Renal cortical epithelial cell (primary cell): ENCODE data around the gene APH1A. TPM values are rescaled to one million over a fixed set of nuclear protein-coding genes. Genes with fewer than 3 reads are reported as not detected.
"Not testable (repeated sequence)": the region's sequence is repeated elsewhere in the genome, so short reads cannot be mapped to it uniquely, and the experiment has no call there.

Source experiments
- DNase-seq: peaks from one replicate; pipeline ENCODE4 v3.0.0-alpha.2; 2011; ENCODE audit warnings: low read depth
- total RNA-seq: library from RNA; depleted of rRNA; stranded (reverse); fragments of >200 nt; gene quantifications from 2 replicates; pipeline ENCODE4 v1.2.3, GENCODE V29; 2014

The APH1A gene
- 70.0 and 126 TPM in 2 replicates for total RNA-seq

DNA sequence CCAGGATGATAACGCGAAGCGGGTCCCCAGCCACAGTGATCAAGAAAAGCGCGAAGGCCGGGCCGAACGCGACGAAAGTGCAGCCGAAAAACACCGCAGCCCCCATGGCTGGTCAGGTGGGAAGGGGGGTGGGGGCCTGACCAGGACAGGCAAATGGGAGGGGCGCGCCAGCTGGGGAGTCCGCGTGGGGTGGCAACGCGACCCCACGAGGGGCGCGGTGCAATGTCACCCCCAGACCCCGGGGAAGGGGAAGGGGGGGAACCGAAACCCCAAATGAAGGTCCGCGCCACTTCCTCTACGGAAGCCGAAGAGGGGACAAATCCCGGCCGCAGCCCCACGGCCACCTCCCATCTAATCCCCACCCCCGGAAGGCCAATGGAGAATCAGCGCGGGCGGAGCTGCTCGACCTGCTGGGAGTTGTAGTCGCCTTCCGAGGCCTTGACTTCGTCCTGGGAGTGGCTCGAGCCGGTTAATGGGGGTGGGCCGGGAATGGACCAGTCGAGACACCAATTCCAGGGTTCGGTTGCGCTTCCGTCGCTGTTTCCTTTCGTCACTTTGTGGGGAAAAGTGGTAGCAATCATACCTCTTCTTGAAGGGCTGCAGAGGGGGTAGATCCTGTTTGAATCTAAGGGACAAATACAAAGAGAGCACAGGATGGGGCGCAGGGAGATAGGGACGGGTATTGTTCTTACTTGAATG, at the start of gene APH1A:
Gene APH1A (minus strand): TSS at position 312 of the 699 bp plus-strand sequence. CDS start 206 bp downstream, at position 106.
- DNase-seq = peak; percentile 91

DNA sequence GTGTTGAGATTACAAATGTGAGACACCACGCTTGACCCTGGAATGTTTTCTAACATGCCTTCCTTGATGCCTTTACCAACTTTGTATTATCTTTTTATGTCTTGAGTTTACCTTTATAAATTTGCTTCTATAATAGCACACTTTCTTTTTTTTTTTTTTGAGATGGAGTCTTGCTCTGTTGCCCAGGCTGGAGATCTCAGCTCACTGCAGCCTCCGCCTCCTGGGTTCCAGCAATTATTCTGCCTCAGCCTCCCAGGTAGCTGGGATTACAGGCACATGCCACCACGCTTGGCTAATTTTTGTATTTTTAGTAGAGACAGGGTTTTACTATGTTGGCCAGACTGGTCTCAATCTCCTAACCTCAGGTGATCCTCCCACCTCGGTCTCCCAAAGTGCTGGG, 45.9 kb upstream of the APH1A start:
- not testable (repeated sequence) for DNase-seq

DNA sequence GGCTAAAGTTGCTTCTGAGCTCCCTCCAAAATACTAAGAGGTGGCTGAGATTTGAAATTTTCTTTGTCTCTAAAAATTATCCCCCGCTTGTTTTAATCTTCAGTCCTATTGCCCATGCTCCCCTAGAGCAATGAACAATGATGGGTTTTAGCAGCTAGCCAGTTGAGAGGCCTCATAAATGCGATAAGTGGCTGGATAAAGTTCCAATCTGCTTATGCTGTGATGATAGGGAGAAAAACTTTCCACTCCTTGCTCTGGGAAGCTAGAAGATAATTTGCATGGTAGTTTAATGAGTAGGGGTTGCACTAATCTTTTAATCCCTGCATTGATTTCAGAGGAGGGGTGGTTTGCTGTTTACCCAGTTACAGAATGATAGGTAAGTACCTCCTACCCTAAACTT, 42.9 kb upstream of the APH1A start:
- no peak for DNase-seq

DNA sequence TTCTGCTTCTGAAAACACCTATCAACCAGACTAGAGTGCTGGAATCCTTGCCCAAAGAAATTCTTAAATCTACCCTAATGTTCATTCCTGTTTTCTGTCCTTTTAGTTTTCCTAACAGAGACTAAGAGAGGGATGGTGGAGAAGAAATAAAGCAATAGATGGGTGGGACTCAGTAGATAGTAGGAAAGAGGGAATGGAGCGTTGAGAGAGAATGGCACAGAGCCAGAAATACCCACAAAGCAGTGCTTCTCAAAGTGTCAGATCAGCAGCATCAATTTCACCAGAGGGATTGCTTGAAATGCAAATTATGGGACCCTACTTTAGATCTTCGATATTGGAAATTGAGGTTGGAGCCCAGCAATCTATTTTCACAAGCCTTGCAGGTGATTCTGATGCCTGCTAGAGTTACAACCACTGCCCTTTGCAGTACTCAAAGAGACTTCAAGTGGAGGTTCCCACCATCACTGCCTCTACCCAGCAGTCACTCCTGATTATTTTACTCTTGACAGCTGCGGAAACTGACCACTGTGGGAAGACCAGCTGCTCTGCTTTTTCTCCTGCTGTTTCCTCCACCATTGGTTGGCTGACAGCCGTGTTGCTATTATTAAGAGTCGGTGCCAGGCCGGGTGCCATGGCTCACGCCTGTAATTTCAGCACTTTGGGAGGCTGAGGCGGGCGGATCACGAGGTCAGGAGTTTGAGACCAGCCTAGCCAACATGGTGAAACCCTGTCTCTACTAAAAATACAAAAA, 41.1 kb upstream of the APH1A start:
- DNase-seq = no peak

DNA sequence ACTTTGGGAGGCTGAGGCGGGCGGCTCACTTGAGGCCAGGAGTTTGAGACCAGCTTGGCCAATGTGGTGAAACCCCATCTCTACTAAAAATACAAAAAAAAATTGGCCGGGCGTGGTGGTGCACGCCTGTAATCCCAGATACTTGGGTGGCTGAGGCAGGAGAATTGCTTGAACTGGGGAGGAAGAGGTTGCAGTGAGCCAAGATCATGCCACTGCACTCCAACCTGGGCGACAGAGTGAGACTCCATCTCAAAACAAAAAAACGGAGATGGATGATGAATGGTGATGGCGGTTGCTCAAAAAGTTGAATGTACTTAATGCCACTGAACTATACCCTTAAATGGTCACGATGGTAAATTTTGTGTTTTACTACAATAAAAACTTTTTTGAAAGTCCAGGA, 39.8 kb upstream of the APH1A start:
- not testable (repeated sequence) for DNase-seq

DNA sequence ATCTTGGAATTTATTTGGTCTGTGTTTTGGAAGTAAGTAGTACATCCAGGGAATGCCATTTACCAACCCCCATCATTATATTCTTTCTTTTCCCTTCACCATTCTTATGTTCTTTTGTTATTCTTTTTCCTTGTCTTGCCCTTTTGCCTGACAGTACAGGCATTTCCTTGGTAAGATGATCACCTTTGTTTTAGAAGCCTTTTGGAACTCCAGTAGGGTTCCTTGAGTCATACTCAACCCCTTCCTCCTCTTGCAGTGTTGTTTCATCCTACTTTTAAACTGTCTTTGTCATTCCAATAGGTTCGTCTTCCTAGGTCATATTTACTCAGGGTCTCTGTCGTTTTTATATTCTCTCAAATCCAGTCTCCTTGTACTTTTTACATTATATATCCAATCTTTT, 34.1 kb upstream of the APH1A start:
- no peak for DNase-seq

DNA sequence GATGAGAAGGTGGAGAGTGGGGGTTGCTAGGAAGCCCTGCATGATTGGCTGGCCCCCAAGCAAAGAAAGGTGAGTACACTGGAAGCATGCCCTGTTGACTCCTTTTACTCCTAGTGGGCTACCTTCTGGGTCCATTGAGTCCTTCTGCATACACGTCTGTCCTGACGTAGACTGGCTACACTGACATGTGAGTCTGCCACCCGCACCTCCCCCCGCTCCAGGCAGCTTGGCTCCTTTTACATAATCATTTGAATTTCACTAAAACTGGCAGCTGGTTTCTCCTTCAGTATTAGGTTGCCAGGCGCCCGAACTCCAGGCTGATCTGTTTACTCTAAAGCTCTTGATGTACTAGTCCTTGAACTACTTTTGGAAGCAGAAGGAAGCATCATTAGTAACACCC, 33.5 kb upstream of the APH1A start:
- no peak for DNase-seq

DNA sequence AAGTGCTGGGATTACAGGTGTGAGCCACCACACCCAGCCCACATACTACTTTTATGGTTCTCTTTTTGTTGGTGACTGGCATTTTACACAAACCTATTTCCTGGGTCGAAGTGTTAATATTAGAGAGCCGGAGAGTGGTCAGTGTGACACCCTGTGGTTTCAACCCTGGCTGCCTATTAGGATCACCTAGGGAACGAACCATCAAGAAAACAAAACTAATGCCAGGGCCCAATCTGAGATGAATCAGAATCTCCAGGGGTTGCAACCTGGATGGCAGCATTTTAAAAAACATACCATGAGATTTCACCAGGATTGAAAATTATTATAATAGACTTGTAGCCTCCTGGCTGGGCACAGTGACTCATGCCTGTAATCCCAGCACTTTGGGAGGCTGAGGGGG, 30.9 kb upstream of the APH1A start:
- peak; percentile 29 for DNase-seq

DNA sequence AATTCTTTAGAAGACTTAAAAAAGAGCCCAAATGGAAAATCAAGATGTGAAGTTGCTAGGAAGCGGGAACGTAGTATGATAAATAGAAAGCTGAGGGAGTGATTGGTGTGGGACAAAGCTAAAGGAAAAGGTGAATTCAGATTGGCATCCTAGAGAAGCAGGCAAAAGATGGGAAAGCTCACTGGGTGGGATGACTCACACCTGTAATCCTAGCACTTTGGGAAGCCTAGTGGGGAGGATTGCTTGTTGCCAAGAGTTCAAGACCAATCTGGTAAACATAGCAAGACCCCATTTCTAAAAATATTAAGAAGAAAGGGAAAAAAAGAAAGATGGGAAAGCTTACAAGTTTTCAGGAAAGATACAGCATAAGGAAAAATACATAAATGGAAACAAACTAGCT, 26.7 kb upstream of the APH1A start:
- no peak for DNase-seq

DNA sequence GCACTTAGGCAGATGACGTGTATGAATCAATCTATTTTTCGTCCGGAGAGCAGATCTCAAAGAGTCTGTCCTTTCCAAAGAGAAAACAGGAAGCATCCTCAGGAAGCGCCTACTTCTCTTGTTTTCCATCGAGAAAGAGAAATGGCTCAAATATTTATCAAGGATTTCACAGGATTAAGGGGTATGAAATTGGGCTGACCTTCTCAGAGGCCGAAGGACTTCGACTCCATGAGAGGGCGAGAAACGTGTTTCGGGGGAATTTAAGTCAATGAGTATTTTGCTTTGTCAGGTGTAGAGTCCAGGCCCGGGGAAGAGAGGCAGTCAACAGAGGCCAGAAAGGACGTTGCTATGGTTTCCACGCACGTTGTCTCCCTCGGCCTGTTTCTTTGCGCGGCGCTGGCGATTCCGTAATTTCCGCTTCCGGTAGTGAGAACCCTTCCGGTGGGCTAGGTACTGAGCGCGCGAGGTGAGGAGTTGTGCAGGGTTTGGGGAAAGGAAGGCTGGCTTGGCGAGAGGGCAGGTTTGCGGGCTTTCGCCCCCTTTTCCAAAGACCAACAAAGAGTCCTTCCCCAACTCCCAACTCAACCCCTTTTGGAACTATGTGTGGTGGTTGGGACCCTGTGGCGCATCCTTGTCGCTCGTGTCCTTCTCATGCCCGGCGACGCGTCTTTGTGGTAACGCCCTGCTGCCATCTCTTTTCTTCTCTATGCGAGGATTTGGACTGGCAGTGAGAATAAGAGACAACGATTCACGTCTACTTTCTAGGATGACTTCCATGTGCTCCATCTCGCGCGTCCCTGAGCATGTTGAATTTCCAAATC, 24.8 kb upstream of the APH1A start, which contains the start of gene MRPS21:
Gene MRPS21 (plus strand): TSS at position 429 of the 821 bp plus-strand sequence. CDS start 506 bp downstream, outside the sequence.
- peak; percentile 85 for DNase-seq

DNA sequence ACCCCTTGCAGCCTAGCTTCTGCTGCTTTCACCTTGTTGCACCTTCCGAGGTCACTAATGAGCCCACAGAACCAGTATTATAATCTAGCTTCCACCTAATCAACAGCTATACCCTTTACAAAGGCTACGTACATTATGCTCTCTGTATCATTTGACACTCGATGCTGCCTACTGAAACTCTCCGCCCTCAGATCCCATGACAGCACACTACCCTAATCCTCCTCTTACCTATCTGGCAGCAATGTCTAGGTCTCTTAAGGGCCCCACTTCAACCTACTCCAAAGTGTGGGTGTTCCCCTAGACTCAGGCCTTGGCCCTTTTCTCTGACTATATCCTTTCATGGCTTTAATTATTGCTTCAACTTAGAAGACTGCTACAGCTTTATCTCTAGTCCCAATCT, 20.0 kb upstream of the APH1A start:
- DNase-seq = no peak

DNA sequence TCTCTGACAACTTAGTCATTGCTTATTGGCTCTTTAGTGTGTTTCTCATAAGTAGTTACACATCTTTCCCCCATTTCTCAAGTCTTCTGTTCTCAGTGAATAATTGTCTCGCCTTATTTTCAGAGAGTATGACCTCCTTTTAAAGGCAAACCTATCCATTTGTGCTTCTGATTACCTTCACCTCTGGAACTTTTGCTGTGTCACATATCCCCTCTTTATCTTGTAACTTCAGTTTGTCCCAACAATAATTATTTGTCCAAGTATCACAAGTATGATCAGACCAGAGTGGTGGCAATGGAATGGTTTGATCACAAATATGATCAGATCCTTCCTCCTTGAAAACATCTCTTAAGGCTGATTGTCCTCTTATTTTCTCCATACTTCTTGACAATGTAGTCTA, 19.6 kb upstream of the APH1A start:
- DNase-seq = no peak

DNA sequence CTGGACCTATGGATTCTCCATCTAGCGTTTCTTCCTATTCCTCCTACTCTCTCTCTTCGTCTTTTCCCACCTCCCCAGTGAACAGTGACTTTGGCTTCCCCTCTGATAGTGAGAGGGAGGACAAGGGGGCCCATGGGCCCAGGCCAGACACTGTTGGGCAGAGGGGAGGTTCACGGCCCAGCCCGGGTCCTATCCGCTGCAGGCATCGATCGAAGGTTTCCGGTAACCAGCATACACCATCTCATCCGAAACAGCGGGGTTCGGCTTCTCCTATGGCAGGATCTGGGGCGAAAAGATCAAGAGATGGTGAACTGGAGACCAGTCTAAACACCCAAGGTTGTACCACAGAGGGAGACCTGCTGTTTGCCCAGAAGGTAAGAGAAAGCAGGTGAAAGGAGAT, 14.4 kb upstream of the APH1A start:
- no peak for DNase-seq

DNA sequence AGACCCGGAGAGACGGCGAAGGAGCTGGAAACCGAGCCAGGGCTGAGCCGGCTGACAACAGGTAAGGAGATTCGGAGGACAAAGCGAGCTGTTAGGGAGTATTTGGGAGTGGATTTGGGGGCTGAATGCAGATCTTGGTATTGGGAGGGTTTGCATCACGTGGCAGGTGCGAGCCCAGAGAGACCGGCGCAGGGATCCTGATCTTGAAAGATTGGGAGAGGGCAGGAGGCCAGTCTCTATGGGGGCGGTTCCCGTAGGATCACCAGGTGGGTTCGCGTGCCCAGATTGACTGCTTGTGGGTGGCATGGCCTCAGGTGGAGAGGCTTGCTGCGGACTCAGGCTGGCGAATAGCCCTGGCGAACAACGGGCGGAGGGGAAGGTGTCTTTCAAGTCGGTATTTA, 13.7 kb upstream of the APH1A start:
- DNase-seq = no peak

DNA sequence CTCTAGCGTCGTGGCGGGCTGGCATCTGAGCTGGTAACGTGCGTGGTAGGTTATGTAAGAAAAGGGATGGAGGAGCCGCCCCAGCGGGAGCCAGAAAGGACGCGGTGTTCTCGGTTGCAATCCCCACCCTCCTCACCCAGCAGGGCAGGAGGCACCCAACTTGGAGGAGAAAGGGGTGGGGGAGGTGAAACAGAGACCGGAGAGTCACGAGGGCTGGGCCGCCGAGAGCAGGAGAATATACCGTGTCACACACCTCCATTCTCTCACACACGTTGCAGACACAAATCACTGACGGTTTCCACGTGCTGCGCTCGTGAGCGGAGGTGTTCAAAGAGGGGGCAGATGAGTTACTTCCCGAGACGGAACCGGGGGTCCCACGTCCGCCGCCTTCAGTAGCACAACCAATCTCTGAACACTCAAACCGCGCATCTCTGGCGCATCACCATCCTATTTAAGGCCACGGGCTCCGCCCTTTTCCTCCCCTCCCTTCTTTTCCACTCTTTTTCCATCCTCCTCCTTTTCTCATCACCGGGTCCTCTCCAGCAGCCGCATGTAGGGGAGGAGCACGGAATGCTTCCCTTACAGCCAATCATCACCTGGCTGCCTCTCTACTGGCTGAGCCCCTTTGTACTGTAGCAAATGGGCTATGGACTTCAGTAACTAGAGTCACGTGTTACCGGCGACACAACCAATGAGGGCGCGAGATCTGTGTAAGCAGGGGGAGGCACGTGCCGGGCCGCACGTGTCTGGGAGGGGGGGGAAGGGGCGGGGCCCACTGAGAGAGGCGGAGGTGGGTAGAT, 13.1 kb upstream of the APH1A start, which contains the start of gene CIART:
Gene CIART (plus strand): TSS at position 797 of the 800 bp plus-strand sequence. CDS start 714 bp downstream, outside the sequence.
- DNase-seq = peak; percentile 98

DNA sequence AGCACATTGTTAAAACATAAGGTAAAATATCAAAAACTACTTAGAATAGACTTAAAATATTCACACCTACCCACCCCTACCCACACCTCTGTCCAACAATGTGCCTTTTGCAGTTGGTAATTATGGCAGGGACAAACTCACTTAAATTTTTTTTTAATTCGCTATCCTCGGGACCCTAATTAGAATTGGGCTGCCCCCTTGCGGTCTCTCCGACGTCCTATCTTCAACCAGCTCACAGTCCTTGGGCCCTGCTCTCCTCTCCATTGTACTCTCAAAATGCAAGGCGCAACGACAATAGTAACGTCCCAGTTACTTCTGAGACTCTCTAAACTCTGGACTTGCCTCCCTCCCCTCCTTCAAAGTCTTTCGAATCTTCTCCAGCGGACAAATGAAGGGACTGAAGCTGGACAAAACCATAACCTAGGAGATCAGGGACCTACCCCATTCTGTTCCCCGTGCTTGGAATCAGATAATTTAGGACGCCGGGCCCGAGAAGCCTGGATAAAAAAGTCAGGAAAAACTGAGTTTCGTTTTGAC, 12.5 kb upstream of the APH1A start:
- peak; percentile 61 for DNase-seq

DNA sequence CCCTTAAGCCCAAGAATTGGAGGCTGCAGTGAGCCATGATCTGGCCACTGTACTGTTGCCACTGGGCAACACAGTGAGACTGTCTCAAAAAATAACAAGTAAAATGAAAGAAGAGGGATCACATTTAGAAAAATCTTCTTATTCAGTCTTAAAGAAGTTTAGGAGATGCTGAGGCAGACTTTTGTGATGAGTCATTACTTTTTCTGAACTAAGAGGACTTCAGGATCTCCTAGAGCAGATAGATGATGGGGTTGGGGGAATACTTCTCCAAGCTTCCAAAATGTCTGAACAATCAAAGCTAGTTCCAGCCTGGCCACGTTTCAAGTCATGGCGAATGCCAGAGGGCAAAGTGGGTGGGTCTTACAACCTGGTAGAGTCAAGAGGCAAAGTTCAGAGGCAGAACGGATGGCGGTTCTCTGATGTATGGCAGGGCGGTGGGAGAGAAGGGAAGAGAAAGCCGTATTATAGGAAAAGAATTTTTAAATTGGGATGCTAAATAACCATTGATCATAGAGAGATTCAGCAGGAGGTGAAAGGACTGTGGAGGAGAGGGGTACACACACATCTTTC, 11.4 kb upstream of the APH1A start:
- no peak for DNase-seq

DNA sequence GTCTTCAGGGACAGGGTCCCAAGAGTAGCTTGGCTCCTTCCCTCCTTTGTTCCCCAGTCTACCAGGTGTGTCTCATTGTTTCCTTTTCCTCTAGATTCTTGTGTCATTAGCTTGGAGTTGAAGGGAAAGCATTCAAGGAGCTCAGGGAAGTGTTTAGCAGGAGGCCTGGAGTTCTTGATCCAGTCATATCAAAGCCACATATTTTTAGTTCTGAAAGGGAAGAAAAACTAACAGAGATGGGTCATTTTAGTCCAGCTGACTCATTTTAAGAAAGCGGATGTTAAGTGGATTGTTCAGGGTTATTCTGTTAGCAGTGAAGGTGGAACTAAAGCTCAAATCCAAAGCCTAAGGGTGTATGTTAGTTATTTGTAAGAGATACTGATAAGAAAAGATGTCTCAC, 4.5 kb upstream of the APH1A start:
- DNase-seq = no peak

DNA sequence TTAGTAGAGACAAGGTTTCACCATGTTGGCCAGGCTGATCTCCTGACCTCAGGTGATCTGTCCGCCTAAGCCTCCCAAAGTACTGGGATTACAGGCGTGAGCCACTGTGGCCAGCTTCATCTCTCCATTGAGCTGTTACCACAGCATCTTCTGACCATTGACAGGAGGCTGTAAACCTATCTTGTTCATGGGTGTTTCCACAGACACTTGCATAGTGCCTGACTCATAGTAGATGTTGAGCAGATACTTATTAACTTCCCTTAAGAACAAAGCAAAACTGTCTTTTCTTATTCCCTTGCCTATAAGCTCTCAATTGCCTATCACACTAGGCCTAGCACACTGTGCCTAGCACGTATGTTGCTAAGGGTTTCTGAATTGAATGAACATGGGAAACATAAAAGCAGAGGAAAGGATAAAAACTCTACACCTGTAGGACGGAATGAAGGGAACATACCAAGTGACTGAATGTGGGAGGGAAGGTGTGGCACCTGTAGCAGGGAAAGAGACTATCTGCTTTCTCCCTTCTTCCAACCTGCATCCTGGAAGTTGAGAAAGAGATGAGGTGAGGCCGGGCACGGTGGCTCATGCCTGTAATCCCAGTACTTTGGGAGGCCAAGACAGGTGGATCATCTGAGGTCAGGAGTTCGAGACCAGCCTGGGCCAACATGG, 2.6 kb upstream of the APH1A start:
- DNase-seq = peak; percentile 65

DNA sequence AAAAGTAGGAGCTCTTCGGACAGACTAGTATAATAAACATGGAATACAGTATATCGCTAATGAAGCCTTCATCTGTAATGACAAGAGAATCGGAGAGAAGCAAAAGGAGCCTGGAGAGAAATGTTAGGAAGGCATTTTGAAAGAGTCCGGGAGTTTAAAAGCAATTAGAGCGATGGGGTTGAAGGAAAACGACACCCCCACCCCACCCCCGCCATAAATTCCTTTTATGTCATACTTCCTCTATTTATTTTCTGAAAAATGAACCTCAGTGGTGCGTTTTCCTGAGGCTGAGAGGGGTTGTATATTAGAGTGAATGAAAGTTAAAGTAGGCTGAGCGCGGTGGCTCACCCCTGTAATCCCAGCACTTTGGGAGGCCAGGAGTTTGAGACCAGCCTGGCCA, 635 bp upstream of the APH1A start:
- DNase-seq = no peak
